ENCODE results near the gene LTBP2.

The LTBP2 gene

DNA sequence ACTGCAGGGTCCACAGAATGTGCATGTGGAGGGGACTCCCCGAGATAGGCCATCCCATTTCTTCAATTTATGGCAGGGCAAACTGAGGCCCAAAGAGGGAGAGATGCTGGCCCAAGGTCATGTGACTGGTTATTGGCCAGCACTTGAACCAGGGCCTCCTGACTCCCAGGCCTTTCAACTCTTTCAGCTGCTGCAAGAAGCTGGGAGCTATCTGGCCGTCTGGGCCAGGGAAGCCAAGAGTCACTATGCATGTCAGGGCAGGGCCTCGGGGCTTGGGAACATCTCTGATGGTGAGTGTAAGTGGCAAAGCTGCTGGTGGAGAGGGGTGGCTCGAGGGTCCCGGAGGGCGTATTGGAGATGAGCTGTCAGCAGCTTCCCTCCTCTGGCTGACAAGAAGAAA, 9.5 kb upstream of the LTBP2 start:
- TF ChIP-seq EZH2phosphoT487 (IDR thresholded peaks at IDR 0.05; ENCODE audit: borderline replicate concordance, low read length) = no peak
- no peaks in the 10 kb centered on the region for H3K79me2 ChIP-seq (ENCODE audit: control insufficient read depth, low read length)
- no peaks in the 10 kb centered on the region for H3K9me2 ChIP-seq (replicated peaks; ENCODE audit: control insufficient read depth, low read length)
- H4K20me1 ChIP-seq (ENCODE audit: control insufficient read depth, insufficient read depth, low read depth, low read length) = no peaks in the 10 kb centered on the region
- no peak overlapping the region for H3K4me3 ChIP-seq (ENCODE audit: low read length)
- H3K4me1 ChIP-seq (ENCODE audit: control insufficient read depth, low read length) = peaks cover 16% of the 10 kb centered on the region
- no peak overlapping the region for H3K27ac ChIP-seq (ENCODE audit: low read depth, low read length)
- H3K36me3 ChIP-seq (ENCODE audit: control insufficient read depth, low read length) = no peaks in the 10 kb centered on the region
- no peak overlapping the region for H3K4me2 ChIP-seq (ENCODE audit: low read length)
- no peaks in the 10 kb centered on the region for H3K9me3 ChIP-seq (ENCODE audit: control insufficient read depth, insufficient read depth, low read length)
- no peaks in the 10 kb centered on the region for H3F3A ChIP-seq (ENCODE audit: control insufficient read depth, insufficient read depth)
- H3K27me3 ChIP-seq (ENCODE audit: control insufficient read depth, low read length) = no peaks in the 10 kb centered on the region

GRCh38 chr14:74620923-74621322, 8.9 kb upstream of the LTBP2 start:
- H3F3A ChIP-seq (ENCODE audit: control insufficient read depth, insufficient read depth) = no peaks in the 10 kb centered on the region
- H3K79me2 ChIP-seq (ENCODE audit: control insufficient read depth, low read length) = no peaks in the 10 kb centered on the region
- H4K20me1 ChIP-seq (ENCODE audit: control insufficient read depth, insufficient read depth, low read depth, low read length) = no peaks in the 10 kb centered on the region
- H3K4me2 ChIP-seq (ENCODE audit: low read length) = no peak overlapping the region
- H3K9me2 ChIP-seq (replicated peaks; ENCODE audit: control insufficient read depth, low read length) = no peaks in the 10 kb centered on the region
- peaks cover 16% of the 10 kb centered on the region for H3K4me1 ChIP-seq (ENCODE audit: control insufficient read depth, low read length)
- H3K9me3 ChIP-seq (ENCODE audit: control insufficient read depth, insufficient read depth, low read length) = no peaks in the 10 kb centered on the region
- H3K4me3 ChIP-seq (ENCODE audit: low read length) = no peak overlapping the region
- no peak for TF ChIP-seq EZH2phosphoT487 (IDR thresholded peaks at IDR 0.05; ENCODE audit: borderline replicate concordance, low read length)
- TF ChIP-seq CTCF (IDR thresholded peaks at IDR 0.05; ENCODE audit: low read depth, low read length, poor library complexity, severe bottlenecking) = no peak
- no peaks in the 10 kb centered on the region for H3K27me3 ChIP-seq (ENCODE audit: control insufficient read depth, low read length)
- no peak overlapping the region for H3K27ac ChIP-seq (ENCODE audit: low read depth, low read length)
- no peaks in the 10 kb centered on the region for H3K36me3 ChIP-seq (ENCODE audit: control insufficient read depth, low read length)

DNA sequence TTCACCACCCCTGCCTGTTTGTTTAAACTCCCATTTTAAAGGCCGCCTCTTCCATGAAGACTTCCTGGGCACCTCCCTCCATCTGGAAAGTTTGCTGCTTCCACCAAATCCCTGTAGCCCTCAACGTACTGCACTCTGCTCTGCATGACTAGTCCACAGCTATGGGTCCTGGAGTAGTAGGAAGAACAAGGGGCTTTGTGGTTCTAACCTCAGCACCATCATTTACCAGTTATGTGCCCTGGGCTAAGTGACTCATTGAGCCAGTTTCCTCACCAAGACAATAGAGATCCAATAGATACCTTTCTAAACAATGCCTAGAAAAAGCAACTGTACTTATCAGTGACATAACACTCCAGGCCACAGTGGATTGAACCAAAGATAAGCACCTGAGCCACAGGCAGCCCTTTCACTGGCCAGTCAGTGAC, 8.5 kb upstream of the LTBP2 start:
- TF ChIP-seq CTCF (IDR thresholded peaks at IDR 0.05; ENCODE audit: low read depth, low read length, poor library complexity, severe bottlenecking) (no peak), EZH2phosphoT487 (IDR thresholded peaks at IDR 0.05; ENCODE audit: borderline replicate concordance, low read length) (no peak)
- peaks cover 19% of the 10 kb centered on the region for H3K4me1 ChIP-seq (ENCODE audit: control insufficient read depth, low read length)
- H3K79me2 ChIP-seq (ENCODE audit: control insufficient read depth, low read length) = no peaks in the 10 kb centered on the region
- no peak overlapping the region for H3K4me3 ChIP-seq (ENCODE audit: low read length)
- H3K27me3 ChIP-seq (ENCODE audit: control insufficient read depth, low read length) = no peaks in the 10 kb centered on the region
- no peaks in the 10 kb centered on the region for H3K9me2 ChIP-seq (replicated peaks; ENCODE audit: control insufficient read depth, low read length)
- no peaks in the 10 kb centered on the region for H4K20me1 ChIP-seq (ENCODE audit: control insufficient read depth, insufficient read depth, low read depth, low read length)
- no peaks in the 10 kb centered on the region for H3K9me3 ChIP-seq (ENCODE audit: control insufficient read depth, insufficient read depth, low read length)
- H3K36me3 ChIP-seq (ENCODE audit: control insufficient read depth, low read length) = no peaks in the 10 kb centered on the region
- no peak overlapping the region for H3K4me2 ChIP-seq (ENCODE audit: low read length)
- no peak overlapping the region for H3K27ac ChIP-seq (ENCODE audit: low read depth, low read length)
- no peaks in the 10 kb centered on the region for H3F3A ChIP-seq (ENCODE audit: control insufficient read depth, insufficient read depth)

- no peak overlapping the region for H3K27ac ChIP-seq (ENCODE audit: low read depth, low read length)
- no peaks in the 10 kb centered on the region for H4K20me1 ChIP-seq (ENCODE audit: control insufficient read depth, insufficient read depth, low read depth, low read length)
- peaks cover 28% of the 10 kb centered on the region for H3K4me1 ChIP-seq (ENCODE audit: control insufficient read depth, low read length)
- H3F3A ChIP-seq (ENCODE audit: control insufficient read depth, insufficient read depth) = 0 out of 2 replicates have a peak, but pooled peaks cover 3% of the 10 kb centered on the region
- H3K4me3 ChIP-seq (ENCODE audit: low read length) = no peak overlapping the region
- no peaks in the 10 kb centered on the region for H3K79me2 ChIP-seq (ENCODE audit: control insufficient read depth, low read length)
- TF ChIP-seq CTCF (IDR thresholded peaks at IDR 0.05; ENCODE audit: low read depth, low read length, poor library complexity, severe bottlenecking) = no peak
- TF ChIP-seq EZH2phosphoT487 (IDR thresholded peaks at IDR 0.05; ENCODE audit: borderline replicate concordance, low read length) = no peak
- no peaks in the 10 kb centered on the region for H3K36me3 ChIP-seq (ENCODE audit: control insufficient read depth, low read length)
- no peaks in the 10 kb centered on the region for H3K9me2 ChIP-seq (replicated peaks; ENCODE audit: control insufficient read depth, low read length)
- no peak overlapping the region for H3K4me2 ChIP-seq (ENCODE audit: low read length)
- no peaks in the 10 kb centered on the region for H3K9me3 ChIP-seq (ENCODE audit: control insufficient read depth, insufficient read depth, low read length)
- H3K27me3 ChIP-seq (ENCODE audit: control insufficient read depth, low read length) = no peaks in the 10 kb centered on the region
Measured at GRCh38 chr14:74619672-74620131, 7.7 kb upstream of the LTBP2 start.

Measured in DOHH2 (cell line).